Lower leg skin (tissue), 3 donors: Measurements from ENCODE around the gene MEX3D.

ENCODE experiments used
- CTCF ChIP-seq, 3 donors: fragments of 450-650 bp; IDR thresholded peaks; one replicate each; pipeline ENCODE4 v1.5.1; 2016; ENCODE audit warnings: antibody characterized with exemption in 3 of 3, mild to moderate bottlenecking in 3 of 3, moderate library complexity in 2 of 3
- POLR2A ChIP-seq, 2 donors: fragments of 450-650 bp; IDR thresholded peaks; one replicate each; pipeline ENCODE4 v1.6.1; 2016 to 2017; ENCODE audit warnings: antibody characterized with exemption in 2 of 2, mild to moderate bottlenecking in 1 of 2, moderate library complexity in 1 of 2

GRCh38 chr19:1538978-1539377 lies 29.1 kb downstream of the MEX3D start:
- no peak for TF ChIP-seq CTCF (IDR thresholded peaks at IDR 0.05)
- no peak for TF ChIP-seq POLR2A (IDR thresholded peaks at IDR 0.05)
